ENCODE data around the gene MTMR6. TPM values are rescaled to one million over a fixed set of nuclear protein-coding genes. Genes with fewer than 3 reads are reported as not detected.

The MTMR6 gene
- total and polyA plus RNA-seq, 4 donors: 5.5 to 23.4 (median 17.8) TPM

- Histone ChIP-seq H3K4me3 (peak overlapping the region; percentile 94), H3K27me3 (ENCODE audit: control insufficient read depth in 3 of 3, insufficient read depth in 3 of 3, low read length in 2 of 3) (peaks cover 0 to 11% (median 5%) of the 10 kb centered on the region in 3 donors), H3K36me3 (ENCODE audit: control insufficient read depth in 4 of 4, insufficient read depth in 4 of 4, low read length in 4 of 4) (no peaks in the 10 kb centered on the region), H3K4me1 (ENCODE audit: control insufficient read depth in 5 of 5, insufficient read depth in 5 of 5, low read length in 5 of 5) (peaks cover 0 to 12% (median 0%) of the 10 kb centered on the region in 5 donors), H3K27ac (ENCODE audit: low read depth in 1 of 2, low read length in 1 of 2) (peak overlapping the region; percentile 87 to 95), H3K9me3 (ENCODE audit: control insufficient read depth in 4 of 4, insufficient read depth in 3 of 4, low read length in 3 of 4) (no peaks in the 10 kb centered on the region), H3K9ac (ENCODE audit: insufficient read depth in 1 of 2, low read length in 2 of 2) (peak overlapping the region; percentile 95 to 98)
- WGBS, 2 donors: 3 to 4% methylated on average over 25 of the region's 25 CpGs
- no peak for TF ChIP-seq CTCF (IDR thresholded peaks at IDR 0.05; ENCODE audit: control extremely low read depth, extremely low read depth)
- peak; percentile 38 to 71 (median 62) for DNase-seq
- ATAC-seq (ENCODE audit: insufficient read depth, low FRiP score): peak; percentile 19
Observed at GRCh38 chr13:25286308-25286968, 850 bp downstream of the MTMR6 start.

- Histone ChIP-seq H3K27ac (ENCODE audit: low read depth in 1 of 2, low read length in 1 of 2) (no peak overlapping the region), H3K9ac (ENCODE audit: insufficient read depth in 1 of 2, low read length in 2 of 2) (no peak overlapping the region), H3K27me3 (ENCODE audit: control insufficient read depth in 3 of 3, insufficient read depth in 3 of 3, low read length in 2 of 3) (no peaks in the 10 kb centered on the region), H3K9me3 (ENCODE audit: control insufficient read depth in 4 of 4, insufficient read depth in 3 of 4, low read length in 3 of 4) (no peaks in the 10 kb centered on the region), H3K4me3 (no peak overlapping the region), H3K4me1 (ENCODE audit: control insufficient read depth in 5 of 5, insufficient read depth in 5 of 5, low read length in 5 of 5) (peaks cover 0 to 7% (median 0%) of the 10 kb centered on the region in 5 donors), H3K36me3 (ENCODE audit: control insufficient read depth in 4 of 4, insufficient read depth in 4 of 4, low read length in 4 of 4) (no peaks in the 10 kb centered on the region)
- ATAC-seq (ENCODE audit: insufficient read depth, low FRiP score) (no peak), DNase-seq (no peak)
- TF ChIP-seq CTCF (IDR thresholded peaks at IDR 0.05; ENCODE audit: control extremely low read depth, extremely low read depth): no peak
- 79 to 95% methylated on average over 1 of the region's 1 CpG for WGBS, 2 donors
Observed at GRCh38 chr13:25281935-25282332, 5.4 kb downstream of the MTMR6 start.

GRCh38 chr13:25281193-25281934 is 5.9 kb downstream of the MTMR6 start:
- H3K36me3 ChIP-seq (ENCODE audit: control insufficient read depth in 4 of 4, insufficient read depth in 4 of 4, low read length in 4 of 4): no peaks in the 10 kb centered on the region

More at GRCh38 chr13:25281193-25281934, 5.9 kb downstream of the MTMR6 start:
- ATAC-seq (ENCODE audit: insufficient read depth, low FRiP score) (no peak), DNase-seq (peak in 2 of 3 donors; percentile 15 to 44)
- H3K27ac ChIP-seq (ENCODE audit: low read depth in 1 of 2, low read length in 1 of 2): peak overlapping the region in 1 of 2 donors; percentile 1
- peaks cover 0 to 7% (median 1%) of the 10 kb centered on the region in 5 donors for H3K4me1 ChIP-seq (ENCODE audit: control insufficient read depth in 5 of 5, insufficient read depth in 5 of 5, low read length in 5 of 5)
- no peak for TF ChIP-seq CTCF (IDR thresholded peaks at IDR 0.05; ENCODE audit: control extremely low read depth, extremely low read depth)
- 38 to 47% methylated on average over 4 of the region's 4 CpGs for WGBS, 2 donors
- no peaks in the 10 kb centered on the region for H3K27me3 ChIP-seq (ENCODE audit: control insufficient read depth in 3 of 3, insufficient read depth in 3 of 3, low read length in 2 of 3)
- H3K4me3 ChIP-seq: no peak overlapping the region
- no peaks in the 10 kb centered on the region for H3K9me3 ChIP-seq (ENCODE audit: control insufficient read depth in 4 of 4, insufficient read depth in 3 of 4, low read length in 3 of 4)
- H3K9ac ChIP-seq (ENCODE audit: insufficient read depth in 1 of 2, low read length in 2 of 2): no peak overlapping the region
